Ascending aorta (tissue), 2 donors: ENCODE measurements around the gene CETN1. TPM values are rescaled to one million over a fixed set of nuclear protein-coding genes. Genes with fewer than 3 reads are reported as not detected.

Experiments
- DNase-seq, 2 donors: peaks; one replicate each; pipeline ENCODE4 v3.0.0-alpha.2; 2019; ENCODE audit warnings: low spot score in 2 of 2
- H3K27ac ChIP-seq, 2 donors: fragments of 200-600 bp; sonication (generic); one replicate each; pipeline ENCODE4 v1.5.1; 2016 to 2017; ENCODE audit warnings: mild to moderate bottlenecking in 1 of 2
- H3K27me3 ChIP-seq: fragments of 200-600 bp; sonication (generic); one replicate; pipeline ENCODE4 v1.5.1; 2017
- H3K36me3 ChIP-seq, 2 donors: fragments of 200-600 bp; sonication (generic); one replicate each; pipeline ENCODE4 v1.5.1; 2016
- H3K4me1 ChIP-seq, 2 donors: fragments of 200-600 bp; sonication (generic); one replicate each; pipeline ENCODE4 v1.5.1; 2016 to 2017; ENCODE audit warnings: mild to moderate bottlenecking in 1 of 2
- H3K4me3 ChIP-seq, 2 donors: fragments of 200-600 bp; sonication (generic); one replicate each; pipeline ENCODE4 v1.5.1; 2016 to 2017; ENCODE audit warnings: mild to moderate bottlenecking in 1 of 2
- H3K9me3 ChIP-seq, 2 donors: fragments of 200-600 bp; sonication (generic); one replicate each; pipeline ENCODE4 v1.5.1; 2016
- CTCF ChIP-seq, 3 experiments: fragments of 200-600 bp in 2 of 3; fragments of 450-650 bp in 1 of 3; sonication (generic) in 2 of 3; IDR thresholded peaks; one replicate each; pipeline ENCODE4 v1.5.1; 2016 to 2019; ENCODE audit warnings: antibody characterized with exemption in 3 of 3, mild to moderate bottlenecking in 1 of 3, moderate library complexity in 1 of 3
- intact Hi-C: fragments of 100-400 bp; cut with DNase I; formaldehyde crosslinking; loops from one replicate; pipeline ENCODE4 v1.15.1; 2023
- total RNA-seq: library from RNA; depleted of rRNA; stranded (reverse); fragments of >200 nt; gene quantifications from one replicate; pipeline ENCODE4 v1.1.0, GENCODE V29; 2016

CETN1 gene
- total RNA-seq, 1 donor from 2014 or later: not detected

- no peak overlapping the region for H3K27ac ChIP-seq
- H3K9me3 ChIP-seq: no peaks in the 10 kb centered on the region
- no peaks in the 10 kb centered on the region for H3K4me1 ChIP-seq
- no peaks in the 10 kb centered on the region for H3K27me3 ChIP-seq
- H3K36me3 ChIP-seq: no peaks in the 10 kb centered on the region
- TF ChIP-seq CTCF (IDR thresholded peaks at IDR 0.05): peak; percentile 56 to 86 (median 60)
- H3K4me3 ChIP-seq: no peak overlapping the region
- DNase-seq: no peak
- intact Hi-C loops: loop anchor here (1.0 to 5.0 kb wide), 2 partner anchors 330 to 349 kb away; partner anchors contain the start of gene THOC1
Measured at GRCh38 chr18:616380-616995, 36.3 kb downstream of the CETN1 start.

GRCh38 chr18:617970-618504, 37.9 kb downstream of the CETN1 start:
- no peak overlapping the region for H3K27ac ChIP-seq
- H3K27me3 ChIP-seq: no peaks in the 10 kb centered on the region
- no peak for DNase-seq
- no peak overlapping the region for H3K4me3 ChIP-seq
- no peaks in the 10 kb centered on the region for H3K9me3 ChIP-seq
- intact Hi-C loops: loop anchor here (5.0 kb wide), 1 partner anchor 351 kb away; the partner anchor contains the start of gene THOC1
- H3K4me1 ChIP-seq: no peaks in the 10 kb centered on the region
- TF ChIP-seq CTCF (IDR thresholded peaks at IDR 0.05): no peak
- H3K36me3 ChIP-seq: no peaks in the 10 kb centered on the region

- no peaks in the 10 kb centered on the region for H3K36me3 ChIP-seq
- no peak for DNase-seq
- intact Hi-C loops: loop anchor here (5.0 kb wide), 1 partner anchor 351 kb away; the partner anchor contains the start of gene THOC1
- H3K4me1 ChIP-seq: no peaks in the 10 kb centered on the region
- TF ChIP-seq CTCF (IDR thresholded peaks at IDR 0.05): no peak
- H3K27me3 ChIP-seq: no peaks in the 10 kb centered on the region
- H3K9me3 ChIP-seq: no peaks in the 10 kb centered on the region
- H3K27ac ChIP-seq: no peak overlapping the region
- H3K4me3 ChIP-seq: no peak overlapping the region
Measured at GRCh38 chr18:618618-619017, 38.4 kb downstream of the CETN1 start.

GRCh38 chr18:621291-622043, 41.3 kb downstream of the CETN1 start:
- intact Hi-C loops: loop anchor here (5.0 kb wide), 1 partner anchor 216 kb away; no protein-coding TSS in a partner anchor
- H3K27me3 ChIP-seq: no peaks in the 10 kb centered on the region
- TF ChIP-seq CTCF (IDR thresholded peaks at IDR 0.05): no peak
- no peak overlapping the region for H3K4me3 ChIP-seq
- no peaks in the 10 kb centered on the region for H3K36me3 ChIP-seq
- no peak overlapping the region for H3K27ac ChIP-seq
- no peaks in the 10 kb centered on the region for H3K4me1 ChIP-seq
- DNase-seq: no peak
- H3K9me3 ChIP-seq: no peaks in the 10 kb centered on the region

GRCh38 chr18:622289-622688, 42.1 kb downstream of the CETN1 start:
- Histone ChIP-seq H3K4me1 (no peaks in the 10 kb centered on the region), H3K27ac (no peak overlapping the region), H3K9me3 (no peaks in the 10 kb centered on the region), H3K27me3 (no peaks in the 10 kb centered on the region), H3K36me3 (no peaks in the 10 kb centered on the region), H3K4me3 (no peak overlapping the region)
- intact Hi-C loops: loop anchor here (5.0 kb wide), 1 partner anchor 215 kb away; no protein-coding TSS in a partner anchor
- TF ChIP-seq CTCF (IDR thresholded peaks at IDR 0.05): no peak
- DNase-seq: no peak
